Epithelial cell of proximal tubule (primary cell): Measurements from ENCODE around the gene CRTC1. TPM values are rescaled to one million over a fixed set of nuclear protein-coding genes. Genes with fewer than 3 reads are reported as not detected.

Experiments used
- DNase-seq: peaks from one replicate; pipeline ENCODE4 v3.0.0-alpha.2; 2011; ENCODE audit warnings: low read depth
- H3K4me3 ChIP-seq: 2 replicates; pipeline ENCODE4 v1.5.1; 2011; ENCODE audit warnings: low read depth, mild to moderate bottlenecking, low read length
- CTCF ChIP-seq: conservative IDR thresholded peaks from 2 replicates; pipeline ENCODE4 v1.5.1; 2012; ENCODE audit warnings: low read depth, mild to moderate bottlenecking, low read length
- total RNA-seq: library from RNA; depleted of rRNA; stranded (reverse); fragments of >200 nt; gene quantifications from 2 replicates; pipeline ENCODE4 v1.2.3, GENCODE V29; 2015

The CRTC1 gene
- total RNA-seq, 1 donor from 2014 or later: 3.0 TPM

DNA sequence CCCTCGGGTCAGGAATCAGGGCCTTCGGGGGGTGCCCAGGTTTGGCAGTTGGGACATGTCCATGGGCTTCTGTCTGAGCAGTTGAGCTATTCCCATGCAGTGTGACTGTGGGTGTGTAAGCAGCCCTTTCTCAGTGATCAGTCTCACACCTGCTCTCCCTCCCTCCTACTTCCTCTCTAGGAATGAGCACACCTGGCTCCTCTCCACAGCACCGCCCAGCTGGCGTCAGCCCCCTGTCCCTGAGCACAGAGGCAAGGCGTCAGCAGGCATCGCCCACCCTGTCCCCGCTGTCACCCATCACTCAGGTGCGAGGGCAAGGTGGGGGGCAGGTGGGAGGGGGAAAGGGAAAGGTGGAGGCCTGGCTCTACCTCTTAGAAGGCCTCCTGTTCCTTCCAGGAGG is 81.7 kb downstream of the CRTC1 start:
- TF ChIP-seq CTCF: no peak
- DNase-seq: no peak
- no peak overlapping the region for H3K4me3 ChIP-seq

DNA sequence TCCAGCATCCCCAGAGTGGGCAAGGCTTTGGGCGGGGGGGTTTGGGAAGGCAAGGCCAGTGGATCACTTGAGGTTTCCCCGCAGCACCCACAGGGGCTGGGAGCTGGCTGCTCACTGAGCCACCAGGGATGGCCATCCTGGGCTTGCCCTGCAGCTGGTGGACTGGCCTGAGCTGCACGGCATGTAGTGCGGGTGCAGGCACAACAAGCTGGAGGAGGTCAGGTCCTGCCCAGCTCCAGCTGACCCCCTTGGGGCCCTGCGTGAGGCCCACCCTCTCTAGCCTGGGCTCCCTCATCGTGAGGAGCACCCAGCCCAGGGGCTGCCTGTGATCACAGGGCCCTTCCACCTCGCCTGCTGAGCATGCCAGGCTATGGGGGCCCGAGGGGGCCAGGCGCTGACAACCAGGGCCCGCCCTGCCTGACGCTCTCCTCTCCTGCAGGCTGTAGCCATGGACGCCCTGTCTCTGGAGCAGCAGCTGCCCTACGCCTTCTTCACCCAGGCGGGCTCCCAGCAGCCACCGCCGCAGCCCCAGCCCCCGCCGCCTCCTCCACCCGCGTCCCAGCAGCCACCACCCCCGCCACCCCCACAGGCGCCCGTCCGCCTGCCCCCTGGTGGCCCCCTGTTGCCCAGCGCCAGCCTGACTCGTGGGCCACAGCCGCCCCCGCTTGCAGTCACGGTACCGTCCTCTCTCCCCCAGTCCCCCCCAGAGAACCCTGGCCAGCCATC is 84.7 kb downstream of the CRTC1 start:
- H3K4me3 ChIP-seq: no peak overlapping the region
- TF ChIP-seq CTCF: no peak
- DNase-seq: no peak

DNA sequence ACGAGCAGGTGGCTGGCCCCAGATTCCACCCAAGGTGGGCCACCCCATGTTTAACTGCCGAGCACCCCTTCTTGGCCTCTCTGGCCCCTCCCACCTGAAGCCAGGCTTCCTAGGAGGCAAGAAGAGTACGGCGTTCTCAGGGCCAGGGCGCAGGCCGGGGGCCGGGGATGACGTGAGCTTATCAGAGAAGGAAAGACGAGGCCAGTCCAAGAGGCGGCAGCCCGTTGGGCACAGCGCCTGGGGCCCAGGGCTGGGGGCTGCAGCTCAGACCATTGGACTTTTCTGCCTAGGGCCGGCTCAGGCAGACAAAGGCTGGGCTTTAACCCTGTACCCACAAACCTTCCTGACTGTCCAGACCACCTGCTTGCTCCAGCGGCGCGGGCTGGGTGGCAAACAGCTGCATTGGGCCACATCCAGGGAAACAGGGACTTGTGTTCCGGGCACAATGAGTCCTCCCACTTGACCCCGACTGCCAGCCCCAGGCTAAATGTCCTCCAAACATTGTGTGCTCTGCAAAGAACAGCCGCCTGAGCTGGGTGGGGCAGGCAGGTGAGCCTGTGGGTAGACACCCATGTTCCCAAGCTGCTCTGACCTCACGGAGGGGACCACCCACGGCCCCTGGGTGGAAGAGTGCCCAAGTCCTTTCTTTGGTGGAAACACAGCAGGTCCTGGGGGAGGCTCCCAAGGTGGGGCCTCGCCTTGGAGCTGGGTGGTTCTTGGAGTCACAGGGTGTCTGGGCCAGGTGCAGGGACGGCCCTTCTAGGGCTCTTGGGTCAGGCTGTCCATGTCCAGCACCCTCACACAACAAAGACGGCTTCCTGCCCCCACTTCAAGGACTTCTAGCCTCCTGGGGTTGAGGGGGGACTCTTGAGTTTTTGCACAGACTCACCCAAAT is 85.8 kb downstream of the CRTC1 start:
- TF ChIP-seq CTCF: no peak
- H3K4me3 ChIP-seq: no peak overlapping the region
- no peak for DNase-seq

DNA sequence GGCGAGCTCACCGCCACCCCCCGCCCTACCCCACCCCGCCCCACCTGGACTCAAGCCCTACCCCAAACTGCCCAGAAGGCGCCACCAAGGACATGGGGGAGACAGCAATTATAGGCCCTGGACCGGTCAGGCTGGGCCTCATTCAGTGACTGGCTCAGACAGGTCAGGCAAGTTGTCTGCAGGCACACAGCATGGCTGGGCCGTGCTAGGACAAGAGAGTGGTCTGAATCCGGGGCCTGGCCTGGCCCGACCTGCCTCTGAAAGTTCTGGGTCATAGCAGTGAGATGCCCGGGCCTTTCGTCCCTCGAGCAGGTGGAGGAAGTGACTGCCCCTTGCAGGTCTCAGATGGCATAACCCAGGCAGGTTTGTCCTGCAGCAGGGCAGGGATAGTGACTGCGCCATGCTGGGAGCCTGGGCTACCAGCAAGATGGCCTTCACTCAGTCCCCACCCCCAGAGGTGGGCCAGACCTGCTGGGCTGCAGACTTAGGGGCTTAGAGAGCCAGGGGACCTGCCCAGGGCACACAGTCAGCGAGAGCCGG is 86.6 kb downstream of the CRTC1 start:
- no peak overlapping the region for H3K4me3 ChIP-seq
- peak; percentile 8 for TF ChIP-seq CTCF
- DNase-seq: no peak

DNA sequence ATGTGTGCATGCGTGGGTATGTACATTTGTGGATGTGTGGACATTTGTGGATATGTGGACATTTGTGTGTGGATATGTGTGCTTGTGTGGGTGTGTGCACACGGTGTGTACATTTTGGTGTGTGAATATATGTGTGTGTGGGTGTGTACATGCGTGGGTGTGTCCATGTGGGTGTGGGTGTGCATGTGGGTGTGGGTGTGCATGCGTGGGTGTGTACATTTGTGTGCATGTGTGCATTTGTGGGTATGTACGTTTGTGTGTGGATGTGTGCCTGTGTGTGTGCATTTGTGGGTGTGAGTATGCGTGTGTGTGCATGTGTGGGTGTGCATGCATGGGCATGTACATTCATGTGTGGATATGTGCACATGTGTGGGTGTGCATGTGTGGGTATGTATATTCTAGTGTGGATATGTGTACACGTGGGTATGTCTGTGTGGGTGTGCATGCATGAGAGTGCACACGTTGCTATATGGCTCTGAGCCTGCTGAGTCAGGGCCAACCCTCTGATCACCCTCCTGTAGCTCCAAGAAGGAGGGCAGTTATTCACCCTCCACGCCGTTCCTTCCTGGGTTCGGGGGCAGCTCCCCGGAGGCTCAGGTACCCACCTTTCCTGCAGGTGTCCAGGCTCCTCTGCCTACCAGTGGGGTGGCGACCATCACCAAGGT is 87.3 kb downstream of the CRTC1 start:
- no peak overlapping the region for H3K4me3 ChIP-seq
- no peak for DNase-seq
- no peak for TF ChIP-seq CTCF

- peak; percentile 24 for TF ChIP-seq CTCF
- no peak for DNase-seq
- no peak overlapping the region for H3K4me3 ChIP-seq
These were observed 88.1 kb downstream of the CRTC1 start for GRCh38 chr19:18771328-18772242.
